ENCODE results near the gene KIAA1958. TPM values are rescaled to one million over a fixed set of nuclear protein-coding genes. Genes with fewer than 3 reads are reported as not detected.

Gene KIAA1958
- total and polyA plus RNA-seq, 2 experiments from 2014 or later = 9.4 to 41.7 TPM

- H3K9me2 ChIP-seq (ENCODE audit: insufficient read depth) = no peaks in the 10 kb centered on the region
- H3F3A ChIP-seq (replicated peaks; ENCODE audit: low read depth) = no peaks in the 10 kb centered on the region
- H3K4me3 ChIP-seq = no peak overlapping the region
- H2AFZ ChIP-seq = no peak overlapping the region
- DNase-seq (ENCODE audit: low spot score) = no peak
- peaks cover 17% of the 10 kb centered on the region for H3K4me1 Mint-ChIP-seq
- H3K4me1 ChIP-seq (ENCODE audit: insufficient read depth) = 0 out of 2 replicates have a peak, but pooled peaks cover 3% of the 10 kb centered on the region
- peaks cover 2% of the 10 kb centered on the region for H3K27me3 Mint-ChIP-seq (ENCODE audit: insufficient read depth, low read depth, poor library complexity)
- H3K9me3 Mint-ChIP-seq = no peaks in the 10 kb centered on the region
- H3K36me3 ChIP-seq (ENCODE audit: insufficient read depth) = no peaks in the 10 kb centered on the region
- TF ChIP-seq REST (IDR thresholded peaks at IDR 0.05; ENCODE audit: unreplicated experiment) (no peak), ZNF331 (CRISPR knock-in tag; IDR thresholded peaks at IDR 0.05; ENCODE audit: low read depth) (no peak), NANOG (IDR thresholded peaks at IDR 0.05; ENCODE audit: borderline replicate concordance) (no peak), EZH2phosphoT487 (IDR thresholded peaks at IDR 0.05; ENCODE audit: unreplicated experiment) (no peak), EZH2 (IDR thresholded peaks at IDR 0.05; ENCODE audit: low read depth, unreplicated experiment) (no peak), ZNF462 (CRISPR knock-in tag; IDR thresholded peaks at IDR 0.05) (no peak), JUNB (IDR thresholded peaks at IDR 0.05; ENCODE audit: unreplicated experiment) (no peak), POLR2AphosphoS5 (IDR thresholded peaks at IDR 0.05; ENCODE audit: low read depth) (no peak), STAT1 (IDR thresholded peaks at IDR 0.05; ENCODE audit: unreplicated experiment) (no peak), CTCF (conservative IDR thresholded peaks at IDR 0.05; ENCODE audit: low read depth in 2 of 2) (no peak), ETS1 (IDR thresholded peaks at IDR 0.05) (no peak), CREB1 (CRISPR knock-in tag; IDR thresholded peaks at IDR 0.05; ENCODE audit: low read depth) (no peak)
- H3K27ac ChIP-seq (ENCODE audit: low read depth) = no peak overlapping the region
- no peak overlapping the region for H3K4me2 ChIP-seq
- H3K79me2 ChIP-seq (replicated peaks; ENCODE audit: insufficient read depth) = peaks cover 92% of the 10 kb centered on the region
- peaks cover 4% of the 10 kb centered on the region; the same call in 1 of the 2 replicates for H4K20me1 ChIP-seq (replicated peaks; ENCODE audit: insufficient read depth)
- ATAC-seq = no peak
- H3K27ac Mint-ChIP-seq = no peak overlapping the region
- H3K4me3 Mint-ChIP-seq = no peak overlapping the region
- H3K36me3 Mint-ChIP-seq (ENCODE audit: low read depth) = no peaks in the 10 kb centered on the region
- H3K27me3 ChIP-seq (ENCODE audit: insufficient read depth) = no peaks in the 10 kb centered on the region
Measured at GRCh38 chr9:112599732-112600131, 113.1 kb downstream of the KIAA1958 start.
